H1 (cell line): Measurements from ENCODE around the gene MYOCD. TPM values are rescaled to one million over a fixed set of nuclear protein-coding genes. Genes with fewer than 3 reads are reported as not detected.

Experiments used
- EGR1 ChIP-seq: IDR thresholded peaks from 2 replicates; pipeline ENCODE4 v1.6.1; 2011; ENCODE audit warnings: low read depth, low read length, borderline replicate concordance
- RBBP5 ChIP-seq: IDR thresholded peaks from 2 replicates; pipeline ENCODE4 v1.7.1; 2012; ENCODE audit warnings: low read depth, mild to moderate bottlenecking, inconsistent platforms, low read length, moderate library complexity, borderline replicate concordance
- RFX5 ChIP-seq: IDR thresholded peaks from 2 replicates; pipeline ENCODE4 v1.6.1; 2011; ENCODE audit warnings: low read depth, low read length, improper control_type of control experiment, borderline replicate concordance
- polyA plus RNA-seq, 7 experiments: library from polyadenylated mRNA; depleted of rRNA in 3 of 7; stranded (reverse) in 5 of 7; unstranded in 2 of 7; fragments of >200 nt in 5 of 7; fragments of 200-250 nt in 2 of 7; gene quantifications; 1 replicate in 5 of 7; 2 replicates in 1 of 7; 4 replicates in 1 of 7; pipeline versions ENCODE4 v1.2.1 to v1.2.3, GENCODE V29; 2011 to 2013; ENCODE audit warnings: missing spikeins in 2 of 7, mixed read lengths in 2 of 7
- total RNA-seq: library from RNA; stranded (reverse); fragmentation: NEBNext Ultra II Directional; extraction: Animal tissue kit (Norgen Biotek cat#: 25700); gene quantifications from 2 replicates; pipeline ENCODE4 v1.2.1, GENCODE V29; 2021

MYOCD gene
- total and polyA plus RNA-seq, 2 of the 8 experiments (the other 6 are each of a cell fraction or from before 2014, with no cell fraction given): 0.30 to 4.9 TPM

GRCh38 chr17:12659500-12659899, 6.2 kb upstream of the MYOCD start (continued):
- TF ChIP-seq EGR1 (no peak), RFX5 (no peak), RBBP5 (no peak)
- TF ChIP-seq, all 59 proteins: peak for 0
